ENCODE results near the gene SVIL.

- TF ChIP-seq CTCF (IDR thresholded peaks at IDR 0.05): no peak
- no peak for TF ChIP-seq POLR2A (IDR thresholded peaks at IDR 0.05)
Measured at GRCh38 chr10:29598851-29599311, 35.9 kb downstream of the SVIL start.

Data from Peyer's patch (tissue), 4 donors.